NCI-H1436 treated with DMSO at 0.1 percent for 48 hours (cell line): ENCODE results near the gene MT4.
"Not testable (repeated sequence)": the region's sequence is repeated elsewhere in the genome, so short reads cannot be mapped to it uniquely, and the experiment has no call there.

Source experiments
- DNase-seq: peaks from one replicate; lab custom pipeline; 2025; lab: John Stamatoyannopoulos, UW

The MT4 gene

DNA sequence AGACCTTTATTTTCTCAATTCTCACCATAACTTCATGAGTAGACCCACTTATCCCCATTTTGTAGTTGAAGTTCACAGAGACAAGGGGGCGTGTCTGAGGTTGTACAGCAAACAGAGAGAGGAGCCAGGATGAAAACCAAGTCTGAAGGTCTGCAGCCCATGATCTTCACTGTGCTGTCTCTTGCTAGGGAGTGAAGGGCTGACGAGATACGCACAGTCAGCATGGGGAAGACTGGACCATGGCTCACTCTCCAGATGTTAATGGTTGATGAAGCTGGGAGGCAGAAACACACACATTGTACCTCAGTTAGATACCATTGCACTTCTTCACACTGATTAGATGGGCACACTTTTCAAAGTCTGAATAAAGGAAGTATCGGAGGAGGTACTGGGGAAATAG is 5.8 kb upstream of the MT4 start:
- no peak for DNase-seq

DNA sequence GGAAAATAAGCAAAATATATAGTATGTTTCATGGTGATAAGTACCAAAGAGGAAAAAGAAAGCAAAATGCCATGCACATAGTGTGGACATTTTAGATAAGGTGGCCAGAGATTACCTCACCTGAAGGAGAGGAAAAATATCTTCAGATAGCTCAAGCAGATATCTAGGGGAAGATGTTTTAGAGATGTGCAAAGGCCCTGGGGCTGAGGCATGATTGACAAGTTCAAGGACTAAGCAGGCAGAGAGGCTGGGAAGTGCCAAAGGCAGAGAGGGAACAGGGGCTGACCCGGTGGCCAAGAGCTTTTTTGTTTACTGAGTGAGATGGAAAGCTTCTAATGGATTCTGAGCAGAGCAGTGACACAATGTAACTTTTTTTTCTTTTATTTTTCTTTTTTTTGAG is 4.4 kb upstream of the MT4 start:
- DNase-seq, result no peak

DNA sequence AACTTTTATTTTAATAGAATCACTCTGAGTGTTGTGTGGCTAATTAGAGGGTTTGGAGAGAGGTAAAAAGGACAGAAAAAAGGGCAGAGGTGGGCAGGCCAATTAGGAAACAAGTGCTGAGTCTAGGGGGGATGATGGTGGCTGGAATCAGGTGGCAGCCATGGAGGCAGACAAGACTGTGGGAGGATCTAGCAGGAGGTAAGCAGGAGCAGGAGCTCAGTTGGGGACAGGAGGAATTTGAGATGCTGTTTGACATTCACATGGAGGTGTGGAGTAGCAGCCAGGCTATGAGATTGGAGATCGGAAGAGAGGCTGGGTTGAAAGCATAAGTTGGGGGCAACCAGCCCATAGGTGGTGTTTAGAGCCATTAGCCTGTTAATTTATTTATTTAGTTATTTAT is 3.7 kb upstream of the MT4 start:
- no peak for DNase-seq

DNA sequence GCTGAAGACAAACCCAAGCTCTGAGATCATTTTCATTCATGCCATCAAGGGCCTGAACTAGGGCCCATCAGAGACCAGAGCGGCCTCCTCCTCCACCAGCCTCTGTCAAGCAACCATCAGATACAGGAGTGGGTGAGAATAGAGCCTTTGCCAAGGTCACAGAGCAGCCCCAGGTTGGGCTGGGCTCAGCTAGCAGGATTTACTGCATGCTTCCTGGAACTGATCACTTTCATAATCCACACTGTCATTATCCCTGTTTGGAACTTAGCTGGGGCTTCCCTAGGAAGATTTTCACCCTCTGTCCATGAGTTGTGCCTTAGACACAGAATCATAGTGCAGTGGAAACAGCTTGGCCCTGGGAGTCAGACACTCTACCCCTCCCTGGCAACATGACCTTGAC is 5.1 kb downstream of the MT4 start:
- no peak for DNase-seq

- no peak for DNase-seq
Measured at GRCh38 chr16:56571525-56571924, 6.7 kb downstream of the MT4 start.

- no peak for DNase-seq
Measured at GRCh38 chr16:56574625-56575024, 9.8 kb downstream of the MT4 start.

GRCh38 chr16:56576585-56577299 is 11.9 kb downstream of the MT4 start:
- no peak for DNase-seq

DNA sequence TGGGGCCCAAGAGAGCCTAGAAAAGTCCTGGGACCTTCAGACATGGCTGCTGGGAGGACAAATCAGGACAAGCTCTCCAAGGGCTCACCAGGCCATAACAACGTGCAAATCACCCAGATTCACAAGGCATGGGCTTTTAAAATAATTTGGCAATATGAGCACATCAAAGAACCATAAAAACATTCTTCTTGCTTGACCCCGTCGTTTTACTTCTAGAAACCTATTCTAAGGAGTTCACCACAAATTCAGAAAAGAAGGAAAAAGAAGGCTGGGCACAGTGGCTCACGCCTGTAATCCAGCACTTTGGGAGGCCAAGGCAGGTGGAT is 12.4 kb downstream of the MT4 start:
- no peak for DNase-seq

DNA sequence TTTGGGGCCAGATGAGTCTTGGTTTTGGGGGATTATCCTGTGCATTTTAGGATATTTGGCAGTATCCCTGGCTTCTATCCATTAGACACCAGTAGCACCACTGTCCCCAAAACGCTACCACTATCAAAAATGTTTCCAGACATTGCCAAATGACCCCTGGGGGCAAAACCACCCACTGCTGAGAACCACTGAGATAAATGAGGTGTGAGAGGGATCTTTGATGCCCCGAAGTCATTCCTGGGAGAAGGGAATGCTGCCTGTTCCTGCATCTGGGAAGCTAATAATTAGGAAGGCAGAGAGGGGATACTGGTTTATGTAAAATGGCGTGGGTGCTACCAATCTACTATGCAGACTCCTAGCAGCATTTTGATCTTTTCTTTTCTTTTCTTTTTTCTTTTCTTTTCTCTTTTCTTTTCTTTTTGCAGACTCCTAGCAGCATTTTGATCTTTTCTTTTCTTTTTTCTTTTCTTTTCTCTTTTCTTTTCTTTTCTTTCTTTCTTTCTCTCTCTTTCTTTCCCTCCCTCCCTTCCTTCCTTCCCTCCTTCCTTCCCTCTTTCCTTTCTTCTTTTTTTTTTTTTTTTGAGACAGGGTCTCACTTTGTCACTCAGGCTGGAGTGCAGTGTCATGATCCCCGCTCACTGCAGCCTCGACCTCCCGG is 15.6 kb downstream of the MT4 start:
- DNase-seq, result no peak

DNA sequence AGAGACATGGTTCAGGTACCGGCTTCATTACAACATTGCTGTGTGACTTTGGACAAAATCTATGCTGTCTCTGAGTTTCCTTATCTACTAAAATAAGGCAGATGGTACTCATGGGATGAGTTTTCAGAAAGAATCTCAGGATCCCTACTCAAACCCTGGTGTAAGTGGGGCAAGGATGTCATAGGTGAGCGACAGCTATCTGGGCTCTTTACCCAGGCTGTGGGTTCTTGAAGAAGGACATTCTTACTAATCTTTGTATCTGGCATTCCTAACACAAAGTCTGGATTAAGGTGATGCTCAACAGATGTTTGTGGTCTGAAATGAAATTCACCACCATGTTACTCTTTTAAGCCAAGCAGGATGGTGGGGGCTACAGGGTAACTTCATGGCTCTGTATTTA is 18.0 kb downstream of the MT4 start:
- not testable (repeated sequence) for DNase-seq

DNA sequence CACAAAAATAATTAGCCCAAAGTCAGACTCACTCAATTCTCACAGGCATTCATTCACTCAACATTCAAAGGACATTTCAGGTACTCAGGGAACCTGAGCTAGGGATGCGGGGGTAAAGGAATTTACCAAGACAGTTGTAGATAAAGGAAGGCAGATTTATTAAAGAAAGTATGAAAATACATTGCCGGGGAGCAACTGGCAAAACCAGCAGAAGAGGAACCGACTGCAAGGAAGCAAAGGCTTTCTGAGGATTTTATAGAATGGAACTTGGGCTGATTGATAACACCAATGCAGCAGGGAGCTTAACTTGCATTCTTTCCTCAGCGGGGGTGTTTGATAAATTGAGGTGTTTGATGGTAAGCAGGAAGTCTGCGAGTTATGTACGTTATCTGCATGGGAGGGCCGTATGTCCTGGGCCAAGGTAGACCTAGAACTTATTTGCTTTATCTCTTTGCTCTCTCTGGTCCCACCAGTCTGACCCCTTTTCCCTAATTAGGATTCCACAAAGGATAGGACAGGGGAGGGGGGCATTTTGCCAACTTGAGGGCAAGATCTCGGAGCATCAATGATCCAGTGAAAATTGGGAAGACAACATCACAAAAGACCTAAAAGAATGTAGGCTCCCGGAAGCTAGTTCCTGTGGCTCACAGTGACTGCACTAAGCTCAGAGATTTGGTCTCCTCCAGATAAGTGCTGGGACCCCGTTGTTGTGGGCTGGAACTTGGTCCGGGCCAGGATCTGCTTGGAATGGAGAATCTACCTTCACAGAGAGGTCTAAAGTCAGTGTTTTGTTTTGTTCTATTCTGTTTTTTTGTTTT is 18.7 kb downstream of the MT4 start:
- no peak for DNase-seq

DNA sequence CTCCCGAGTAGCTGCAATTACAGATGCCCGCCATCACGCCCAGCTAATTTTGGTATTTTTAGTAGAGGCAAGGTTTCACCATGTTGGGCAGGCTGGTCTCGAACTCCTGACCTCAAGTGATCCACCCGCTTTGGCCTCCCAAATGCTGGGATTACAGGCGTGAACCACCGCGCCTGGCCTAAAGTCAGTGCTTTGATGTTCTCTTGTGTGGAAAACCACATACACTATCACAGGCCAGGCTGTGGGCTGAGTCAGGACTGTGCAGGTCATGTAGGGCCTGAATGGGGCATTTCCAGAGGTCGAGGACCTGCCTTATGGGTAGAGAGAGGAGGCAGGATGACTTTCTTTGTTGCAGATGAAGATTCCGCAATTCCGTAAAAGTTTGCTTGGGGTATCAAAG is 19.4 kb downstream of the MT4 start:
- no peak for DNase-seq

DNA sequence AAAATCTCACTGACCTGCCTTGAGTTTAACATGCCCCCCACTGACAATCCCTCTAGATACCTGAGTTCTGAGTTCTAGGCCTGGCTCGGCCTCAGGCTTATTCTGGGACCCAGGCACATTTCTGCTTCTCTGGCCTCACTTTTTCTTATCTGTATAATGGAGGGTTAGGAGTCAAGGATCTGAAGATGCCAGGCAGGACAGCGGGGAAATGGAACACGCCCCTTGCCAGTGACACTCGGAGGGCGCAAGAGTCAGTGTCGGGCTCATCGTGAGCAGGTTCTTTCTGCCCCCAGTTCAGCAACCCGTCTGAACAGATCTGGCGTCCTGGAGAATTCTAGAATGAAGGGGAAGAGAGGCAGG is 23.9 kb downstream of the MT4 start:
- no peak for DNase-seq

DNA sequence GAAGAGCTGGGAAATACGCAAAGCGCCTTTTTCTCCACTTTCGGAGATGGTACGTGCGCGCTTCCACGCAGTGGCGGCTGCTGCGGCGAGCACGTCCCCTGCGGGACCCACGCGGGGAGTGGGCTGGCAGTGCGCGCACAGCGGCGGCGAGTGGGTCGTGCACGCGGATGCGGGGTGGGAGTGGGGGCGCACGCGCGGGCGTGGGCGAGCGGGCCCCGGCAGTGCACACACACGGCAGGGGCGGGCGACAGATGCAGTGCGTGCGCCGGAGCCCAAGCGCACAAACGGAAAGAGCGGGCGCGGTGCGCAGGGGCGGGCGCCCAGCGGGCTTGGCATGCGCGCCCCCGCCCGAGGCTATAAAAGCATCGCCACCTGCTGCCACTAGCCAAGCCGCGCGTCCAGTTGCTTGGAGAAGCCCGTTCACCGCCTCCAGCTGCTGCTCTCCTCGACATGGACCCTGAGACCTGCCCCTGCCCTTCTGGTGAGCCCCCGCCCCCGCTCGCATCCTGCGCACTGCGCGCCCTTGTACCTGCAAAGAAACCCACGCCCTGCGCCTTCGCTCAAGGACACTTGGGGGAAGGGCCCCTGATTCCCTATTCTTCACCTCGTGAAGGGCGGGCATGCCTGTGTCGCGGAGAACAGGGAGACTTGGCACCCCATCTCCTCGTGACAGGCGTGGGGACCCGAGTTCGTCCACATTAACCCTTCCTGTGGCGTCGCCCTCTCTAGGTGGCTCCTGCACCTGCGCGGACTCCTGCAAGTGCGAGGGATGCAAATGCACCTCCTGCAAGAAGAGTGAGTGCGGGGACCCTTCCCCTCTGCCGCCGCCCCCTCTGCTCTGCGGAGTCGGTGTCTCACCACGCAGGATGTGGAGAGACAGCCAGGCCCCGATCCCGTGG is 24.5 kb downstream of the MT4 start, which contains the start of gene MT3:
Gene MT3, plus strand, starts transcription at position 388 of the 899 bp plus-strand sequence. Its CDS starts 63 bp downstream, at position 451.
- DNase-seq, result no peak

DNA sequence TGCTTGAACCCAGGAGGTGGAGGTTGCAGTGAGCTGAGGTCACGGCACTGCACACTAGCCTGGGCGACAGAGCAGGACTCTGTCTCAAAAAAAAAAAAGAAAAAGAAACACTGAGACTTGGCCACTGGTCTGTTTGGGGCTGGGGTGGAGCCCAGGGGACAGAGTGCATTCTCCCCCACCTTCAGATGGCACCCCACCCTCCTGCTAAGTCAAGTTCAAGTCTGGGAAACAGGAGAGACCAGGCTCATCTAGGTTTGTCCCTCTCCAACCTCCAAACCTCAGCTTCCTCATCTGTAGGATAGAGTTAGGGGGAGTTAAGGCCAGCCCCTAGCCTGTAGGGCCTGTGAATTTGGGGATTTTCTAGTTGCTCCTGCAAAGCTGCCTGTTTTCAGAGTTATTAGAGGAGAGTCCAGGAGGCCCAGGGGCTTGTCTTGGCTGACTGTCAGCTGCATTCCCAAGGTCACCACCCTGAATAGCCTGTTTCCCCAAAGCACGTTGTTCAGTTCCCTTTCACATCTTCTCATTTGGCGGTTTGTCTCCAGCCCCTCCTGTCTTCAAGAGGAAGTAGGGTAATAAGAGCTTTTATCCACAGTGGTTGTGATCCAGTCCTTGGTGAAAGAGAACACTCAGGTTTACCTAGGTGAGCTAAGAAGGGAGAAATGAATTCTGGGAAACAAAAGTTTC is 26.6 kb downstream of the MT4 start:
- no peak for DNase-seq

DNA sequence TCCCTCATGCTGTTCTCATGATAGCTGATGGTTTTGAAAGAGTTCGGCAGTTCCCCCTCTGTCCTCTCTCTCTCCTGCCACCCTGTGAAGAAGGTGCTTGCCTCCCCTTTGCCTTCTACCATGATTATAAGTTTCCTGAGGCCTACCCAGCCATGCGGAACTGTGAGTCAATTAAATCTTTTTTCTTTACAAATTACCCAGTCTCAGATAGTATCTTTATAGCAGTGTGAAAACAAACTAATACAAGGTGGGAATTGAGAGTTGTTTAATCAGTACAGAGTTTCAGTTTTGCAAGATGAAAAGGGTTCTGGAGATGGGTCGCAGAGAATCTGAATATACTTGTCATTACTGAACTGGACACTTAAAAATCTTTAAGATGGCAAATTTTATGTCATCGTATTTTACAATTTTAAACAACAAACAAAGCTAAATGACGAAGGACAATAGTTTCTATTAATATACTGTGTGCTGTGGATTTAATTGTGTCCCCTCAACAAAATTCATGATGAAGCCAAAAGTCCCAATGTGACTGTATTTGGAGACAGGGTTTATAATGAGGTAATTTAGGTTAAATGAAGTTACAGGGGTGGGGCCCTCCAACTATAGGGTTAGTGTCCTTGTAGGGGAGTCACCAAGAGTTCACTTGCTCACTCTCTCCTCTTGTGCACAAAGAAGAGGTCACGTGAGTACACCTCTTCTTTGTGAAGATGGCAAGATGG is 28.9 kb downstream of the MT4 start:
- no peak for DNase-seq

GRCh38 chr16:56594292-56594619 is 29.4 kb downstream of the MT4 start:
- DNase-seq, result no peak

DNA sequence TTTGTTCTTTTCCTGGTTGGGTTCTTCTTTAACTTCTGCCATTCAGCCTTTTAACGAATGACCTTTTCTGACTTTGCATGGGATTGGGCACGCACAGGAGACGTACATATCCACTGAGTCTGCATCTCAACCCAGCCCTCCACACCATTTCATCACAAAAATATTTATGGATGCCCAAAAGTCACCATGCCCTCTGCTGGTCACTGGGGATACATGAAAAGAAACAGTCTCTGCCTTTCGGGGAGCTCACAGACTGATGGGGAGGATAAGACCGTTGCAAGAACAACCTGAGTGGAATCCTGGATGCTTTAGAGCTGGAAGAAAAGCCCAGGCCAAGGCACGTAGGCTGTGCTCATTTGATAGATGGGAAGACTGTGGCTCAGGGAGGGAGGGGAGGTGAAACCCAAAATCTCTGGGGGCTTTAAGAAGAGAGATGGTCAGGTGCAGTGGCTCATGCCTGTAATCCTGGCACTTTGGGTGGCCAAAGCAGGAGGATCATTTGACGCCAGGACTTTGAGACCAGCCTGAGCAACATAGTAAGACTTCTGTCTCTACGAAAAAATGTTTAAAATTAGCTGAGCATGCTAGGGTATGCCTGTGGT is 35.6 kb downstream of the MT4 start:
- no peak for DNase-seq

DNA sequence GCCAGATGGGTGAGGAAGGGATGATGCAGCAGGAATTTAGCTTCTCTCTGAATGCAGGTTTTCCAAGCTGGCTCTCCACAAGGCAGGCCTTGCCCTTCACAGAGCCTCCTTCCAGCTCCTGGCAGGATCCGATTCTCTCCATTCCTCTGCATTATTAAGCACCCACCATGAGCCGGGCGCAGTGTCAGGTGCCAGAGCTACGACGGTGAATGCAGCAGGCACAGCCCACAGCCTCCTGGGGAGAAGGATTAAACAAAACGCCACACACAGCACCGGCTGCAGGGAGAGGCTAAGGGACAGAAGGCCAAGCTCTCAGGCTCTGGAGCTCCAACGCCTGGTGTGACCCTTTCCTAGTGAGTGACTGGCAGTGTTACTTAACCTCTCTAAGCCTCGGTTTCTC is 36.5 kb downstream of the MT4 start:
- no peak for DNase-seq

- no peak for DNase-seq
Measured at GRCh38 chr16:56603589-56603988, 38.7 kb downstream of the MT4 start.

- no peak for DNase-seq
Measured at GRCh38 chr16:56604966-56605365, 40.1 kb downstream of the MT4 start.
